Neural cell (in vitro differentiated cells): ENCODE results near the gene TMEM98. TPM values are rescaled to one million over a fixed set of nuclear protein-coding genes. Genes with fewer than 3 reads are reported as not detected.
"Not testable (repeated sequence)": the region's sequence is repeated elsewhere in the genome, so short reads cannot be mapped to it uniquely, and the experiment has no call there.

Source experiments
- H2AFZ ChIP-seq: fragments of 200-600, 300-800 bp; sonication (generic), shearing (Covaris generic); 2 replicates; pipeline ENCODE4 v1.6.0; 2014; ENCODE audit warnings: low read depth, mild to moderate bottlenecking, antibody characterized with exemption, low read length, moderate library complexity
- H3F3A ChIP-seq: fragments of 200-600 bp; shearing (Covaris generic); 2 replicates; pipeline ENCODE4 v1.6.1; 2016; ENCODE audit warnings: mild to moderate bottlenecking, moderate library complexity, mixed read lengths, antibody characterized with exemption, low read length; ENCODE audit not compliant: insufficient read depth, poor library complexity, severe bottlenecking
- H3K27ac ChIP-seq: fragments of 200-600, 300-800 bp; sonication (generic), shearing (Covaris generic); 2 replicates; pipeline ENCODE4 v1.5.1; 2014; ENCODE audit warnings: mild to moderate bottlenecking, low read length, moderate library complexity
- H3K27me3 ChIP-seq: fragments of 300-800, 200-600 bp; sonication (generic), shearing (Covaris generic); 2 replicates; pipeline ENCODE4 v1.6.0; 2014; ENCODE audit warnings: mild to moderate bottlenecking, low read depth, low read length, moderate library complexity; ENCODE audit not compliant: insufficient read depth
- H3K36me3 ChIP-seq: fragments of 300-800, 200-600 bp; sonication (generic), shearing (Covaris generic); 2 replicates; pipeline ENCODE4 v1.5.1; 2014; ENCODE audit warnings: mild to moderate bottlenecking, antibody characterized with exemption, low read length, moderate library complexity; ENCODE audit not compliant: insufficient read depth
- H3K4me2 ChIP-seq: fragments of 300-800, 200-600 bp; sonication (generic), shearing (Covaris generic); 2 replicates; pipeline ENCODE4 v1.6.0; 2014; ENCODE audit warnings: mild to moderate bottlenecking, low read length
- H3K4me3 ChIP-seq: fragments of 300-800, 200-600 bp; sonication (generic), shearing (Covaris generic); 2 replicates; pipeline ENCODE4 v1.5.1; 2014; ENCODE audit warnings: mild to moderate bottlenecking, low read length, moderate library complexity
- H3K79me2 ChIP-seq: fragments of 200-600 bp; shearing (Covaris generic); replicated peaks from 2 replicates; pipeline ENCODE4 v1.6.0; 2014; ENCODE audit warnings: mild to moderate bottlenecking, low read length, moderate library complexity; ENCODE audit not compliant: insufficient read depth
- H3K9ac ChIP-seq: fragments of 300-800, 200-600 bp; sonication (generic), shearing (Covaris generic); 2 replicates; pipeline ENCODE4 v1.6.1; 2016; ENCODE audit warnings: mild to moderate bottlenecking, low read length, mixed read lengths
- H3K9me2 ChIP-seq: fragments of 200-600 bp; shearing (Covaris generic); 2 replicates; pipeline ENCODE4 v1.6.1; 2016; ENCODE audit warnings: mild to moderate bottlenecking, low read length, mixed read lengths; ENCODE audit not compliant: insufficient read depth
- H3K9me3 ChIP-seq: fragments of 200-600, 300-800 bp; sonication (generic), shearing (Covaris generic); 2 replicates; pipeline ENCODE4 v1.6.1; 2016; ENCODE audit warnings: mild to moderate bottlenecking, mixed run types, low read length, moderate library complexity, mixed read lengths
- H4K20me1 ChIP-seq: fragments of 200-600 bp; shearing (Covaris generic); 2 replicates; pipeline ENCODE4 v1.6.1; 2016; ENCODE audit warnings: mild to moderate bottlenecking, mixed run types; ENCODE audit not compliant: insufficient read depth
- EP300 ChIP-seq: fragments of 450-650 bp; conservative IDR thresholded peaks from 2 replicates; pipeline ENCODE4 v1.6.1; 2014; ENCODE audit warnings: antibody characterized with exemption, mild to moderate bottlenecking, moderate library complexity; ENCODE audit not compliant: poor library complexity, severe bottlenecking
- EZH2 ChIP-seq: fragments of 200-600, 300-800 bp; shearing (Covaris generic), sonication (generic); IDR thresholded peaks from 2 replicates; pipeline ENCODE4 v1.6.1; 2014; ENCODE audit warnings: antibody characterized with exemption, low read length, borderline replicate concordance, mild to moderate bottlenecking; ENCODE audit not compliant: insufficient read depth, poor library complexity, severe bottlenecking
- MXI1 ChIP-seq: fragments of 450-650 bp; conservative IDR thresholded peaks from 2 replicates; pipeline ENCODE4 v1.6.1; 2014; ENCODE audit warnings: antibody characterized with exemption, mild to moderate bottlenecking; ENCODE audit not compliant: poor library complexity, severe bottlenecking
- POLR2AphosphoS5 ChIP-seq: IDR thresholded peaks from 2 replicates; pipeline ENCODE4 v1.6.1; 2012
- RAD21 ChIP-seq: fragments of 450-650 bp; conservative IDR thresholded peaks from 2 replicates; pipeline ENCODE4 v1.6.1; 2014; ENCODE audit warnings: antibody characterized with exemption, mild to moderate bottlenecking, moderate library complexity
- SMC3 ChIP-seq: fragments of 450-650 bp; conservative IDR thresholded peaks from 2 replicates; pipeline ENCODE4 v1.6.1; 2014; ENCODE audit warnings: antibody characterized with exemption, mild to moderate bottlenecking, moderate library complexity; ENCODE audit not compliant: poor library complexity
- TAF1 ChIP-seq: IDR thresholded peaks from 2 replicates; pipeline ENCODE4 v1.6.1; 2012; ENCODE audit warnings: low read depth
- polyA plus RNA-seq: library from polyadenylated mRNA; depleted of rRNA; stranded (reverse); fragments of >200 nt; gene quantifications from 2 replicates; pipeline ENCODE4 v1.2.3, GENCODE V29; 2014
- TF ChIP-seq, protein P1 (sequence below): fragments of 450-650 bp; IDR thresholded peaks from 2 replicates; pipeline ENCODE4 v1.5.1; 2014; ENCODE audit warnings: antibody characterized with exemption, mild to moderate bottlenecking, moderate library complexity; ENCODE audit not compliant: poor library complexity, severe bottlenecking
- TF ChIP-seq, protein P2 (sequence below): IDR thresholded peaks from 2 replicates; pipeline ENCODE4 v1.6.1; 2012; ENCODE audit warnings: borderline replicate concordance

The TMEM98 gene
- polyA plus RNA-seq, 1 donor from 2014 or later, result 65.1 TPM

DNA sequence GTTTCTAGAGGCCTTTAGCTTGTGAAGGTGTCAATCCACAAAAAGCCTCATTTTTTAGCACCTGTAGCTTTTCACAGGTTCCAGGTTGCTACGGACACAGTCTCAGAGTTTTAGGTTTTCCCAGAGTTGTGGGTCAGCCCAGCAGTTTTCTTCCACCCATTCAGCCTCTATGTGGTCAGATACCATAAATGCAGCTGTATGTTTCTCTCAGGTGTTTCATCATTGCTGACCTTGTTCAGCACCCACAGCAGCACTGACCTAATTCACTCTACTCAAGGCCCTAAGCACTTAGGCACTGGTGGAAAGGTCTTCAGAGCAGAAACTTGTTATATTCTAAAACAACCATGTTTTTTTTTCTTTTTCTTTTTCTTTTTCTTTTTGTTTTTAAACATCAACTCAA lies 48.7 kb downstream of the TMEM98 start:
- TF ChIP-seq SMC3 (no peak), POLR2AphosphoS5 (no peak), EP300 (no peak), EZH2 (no peak)
- TF ChIP-seq, protein P1, sequence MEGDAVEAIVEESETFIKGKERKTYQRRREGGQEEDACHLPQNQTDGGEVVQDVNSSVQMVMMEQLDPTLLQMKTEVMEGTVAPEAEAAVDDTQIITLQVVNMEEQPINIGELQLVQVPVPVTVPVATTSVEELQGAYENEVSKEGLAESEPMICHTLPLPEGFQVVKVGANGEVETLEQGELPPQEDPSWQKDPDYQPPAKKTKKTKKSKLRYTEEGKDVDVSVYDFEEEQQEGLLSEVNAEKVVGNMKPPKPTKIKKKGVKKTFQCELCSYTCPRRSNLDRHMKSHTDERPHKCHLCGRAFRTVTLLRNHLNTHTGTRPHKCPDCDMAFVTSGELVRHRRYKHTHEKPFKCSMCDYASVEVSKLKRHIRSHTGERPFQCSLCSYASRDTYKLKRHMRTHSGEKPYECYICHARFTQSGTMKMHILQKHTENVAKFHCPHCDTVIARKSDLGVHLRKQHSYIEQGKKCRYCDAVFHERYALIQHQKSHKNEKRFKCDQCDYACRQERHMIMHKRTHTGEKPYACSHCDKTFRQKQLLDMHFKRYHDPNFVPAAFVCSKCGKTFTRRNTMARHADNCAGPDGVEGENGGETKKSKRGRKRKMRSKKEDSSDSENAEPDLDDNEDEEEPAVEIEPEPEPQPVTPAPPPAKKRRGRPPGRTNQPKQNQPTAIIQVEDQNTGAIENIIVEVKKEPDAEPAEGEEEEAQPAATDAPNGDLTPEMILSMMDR, result no peak
- TF ChIP-seq, protein P2, sequence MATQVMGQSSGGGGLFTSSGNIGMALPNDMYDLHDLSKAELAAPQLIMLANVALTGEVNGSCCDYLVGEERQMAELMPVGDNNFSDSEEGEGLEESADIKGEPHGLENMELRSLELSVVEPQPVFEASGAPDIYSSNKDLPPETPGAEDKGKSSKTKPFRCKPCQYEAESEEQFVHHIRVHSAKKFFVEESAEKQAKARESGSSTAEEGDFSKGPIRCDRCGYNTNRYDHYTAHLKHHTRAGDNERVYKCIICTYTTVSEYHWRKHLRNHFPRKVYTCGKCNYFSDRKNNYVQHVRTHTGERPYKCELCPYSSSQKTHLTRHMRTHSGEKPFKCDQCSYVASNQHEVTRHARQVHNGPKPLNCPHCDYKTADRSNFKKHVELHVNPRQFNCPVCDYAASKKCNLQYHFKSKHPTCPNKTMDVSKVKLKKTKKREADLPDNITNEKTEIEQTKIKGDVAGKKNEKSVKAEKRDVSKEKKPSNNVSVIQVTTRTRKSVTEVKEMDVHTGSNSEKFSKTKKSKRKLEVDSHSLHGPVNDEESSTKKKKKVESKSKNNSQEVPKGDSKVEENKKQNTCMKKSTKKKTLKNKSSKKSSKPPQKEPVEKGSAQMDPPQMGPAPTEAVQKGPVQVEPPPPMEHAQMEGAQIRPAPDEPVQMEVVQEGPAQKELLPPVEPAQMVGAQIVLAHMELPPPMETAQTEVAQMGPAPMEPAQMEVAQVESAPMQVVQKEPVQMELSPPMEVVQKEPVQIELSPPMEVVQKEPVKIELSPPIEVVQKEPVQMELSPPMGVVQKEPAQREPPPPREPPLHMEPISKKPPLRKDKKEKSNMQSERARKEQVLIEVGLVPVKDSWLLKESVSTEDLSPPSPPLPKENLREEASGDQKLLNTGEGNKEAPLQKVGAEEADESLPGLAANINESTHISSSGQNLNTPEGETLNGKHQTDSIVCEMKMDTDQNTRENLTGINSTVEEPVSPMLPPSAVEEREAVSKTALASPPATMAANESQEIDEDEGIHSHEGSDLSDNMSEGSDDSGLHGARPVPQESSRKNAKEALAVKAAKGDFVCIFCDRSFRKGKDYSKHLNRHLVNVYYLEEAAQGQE, result no peak
- no peak overlapping the region for H3K4me2 ChIP-seq
- H3K9ac ChIP-seq, result no peak overlapping the region

DNA sequence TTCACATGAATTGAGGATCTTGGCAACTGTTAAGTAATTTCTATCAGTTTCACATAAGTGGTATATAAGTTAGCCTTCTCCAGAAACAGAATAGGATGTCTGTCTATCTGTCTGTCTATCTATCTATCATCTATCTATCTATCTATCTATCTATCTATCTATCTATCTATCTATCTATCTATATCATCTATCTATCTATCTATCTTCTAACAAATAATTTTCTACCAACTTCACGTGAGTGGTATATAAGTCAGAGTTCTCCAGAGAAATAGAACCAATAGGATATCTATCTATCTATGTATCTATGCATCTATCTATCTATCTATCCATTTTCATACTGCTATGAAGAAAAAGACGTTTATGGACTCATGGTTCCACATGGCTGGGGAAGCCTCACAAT lies 52.3 kb downstream of the TMEM98 start:
- Histone ChIP-seq H3K9me3 (peaks cover 3% of the 10 kb centered on the region), H3K4me3 (no peak overlapping the region), H3K27ac (no peak overlapping the region), H4K20me1 (no peaks in the 10 kb centered on the region), H3F3A (no peaks in the 10 kb centered on the region), H3K9me2 (no peaks in the 10 kb centered on the region), H3K9ac (no peak overlapping the region), H3K4me2 (no peak overlapping the region), H2AFZ (no peak overlapping the region), H3K27me3 (no peaks in the 10 kb centered on the region), H3K36me3 (no peaks in the 10 kb centered on the region), H3K79me2 (no peaks in the 10 kb centered on the region)
- TF ChIP-seq POLR2AphosphoS5, result no peak
- no peak for TF ChIP-seq SMC3
- TF ChIP-seq EP300, result no peak
- TF ChIP-seq, protein P1, result no peak
- no peak for TF ChIP-seq EZH2
- no peak for TF ChIP-seq MXI1
- no peak for TF ChIP-seq TAF1
- TF ChIP-seq RAD21, result no peak
- TF ChIP-seq, protein P2, result no peak

More for the DNA sequence above, 48.7 kb downstream of the TMEM98 start:
- no peaks in the 10 kb centered on the region for H3F3A ChIP-seq
- H3K79me2 ChIP-seq, result no peaks in the 10 kb centered on the region
- no peaks in the 10 kb centered on the region for H3K9me2 ChIP-seq
- H3K27ac ChIP-seq, result no peak overlapping the region
- no peak overlapping the region for H2AFZ ChIP-seq
- H3K36me3 ChIP-seq, result no peaks in the 10 kb centered on the region
- no peaks in the 10 kb centered on the region for H4K20me1 ChIP-seq
- no peaks in the 10 kb centered on the region for H3K27me3 ChIP-seq
- no peak overlapping the region for H3K4me3 ChIP-seq
- peaks cover 3% of the 10 kb centered on the region for H3K9me3 ChIP-seq

DNA sequence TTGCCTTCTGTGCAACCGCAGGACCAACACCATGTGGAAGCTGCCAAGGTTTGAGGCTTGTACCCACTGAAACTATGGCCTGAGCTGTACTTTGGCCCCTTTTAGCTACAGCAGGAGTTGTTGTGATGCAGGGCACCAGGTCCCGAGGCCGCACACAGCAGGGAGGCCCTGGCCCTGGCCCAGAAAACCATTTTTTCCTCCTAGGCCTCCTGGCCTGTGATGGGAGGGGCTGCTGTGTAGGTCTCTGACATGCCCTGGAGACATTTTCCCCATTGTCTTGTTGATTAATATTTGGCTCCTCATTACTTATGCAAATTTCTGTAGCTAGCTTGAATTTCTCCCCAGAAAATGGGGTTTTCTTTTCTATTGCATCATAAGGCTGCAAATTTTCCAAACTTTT lies 53.7 kb downstream of the TMEM98 start:
- not testable (repeated sequence) for H3K9me3 ChIP-seq, H3K9me2 ChIP-seq, H3F3A ChIP-seq, H3K79me2 ChIP-seq, H3K27ac ChIP-seq, H3K36me3 ChIP-seq, H3K4me2 ChIP-seq, H3K9ac ChIP-seq, H3K27me3 ChIP-seq, H3K4me3 ChIP-seq, H2AFZ ChIP-seq, H4K20me1 ChIP-seq
